NOMO-1 treated with DMSO at 0.1 percent for 48 hours (cell line): ENCODE data around the gene ERF.

Source experiments
- DNase-seq: peaks from one replicate; lab custom pipeline; 2025; ENCODE audit not compliant: unreplicated experiment; lab: John Stamatoyannopoulos, UW

The ERF gene

DNA sequence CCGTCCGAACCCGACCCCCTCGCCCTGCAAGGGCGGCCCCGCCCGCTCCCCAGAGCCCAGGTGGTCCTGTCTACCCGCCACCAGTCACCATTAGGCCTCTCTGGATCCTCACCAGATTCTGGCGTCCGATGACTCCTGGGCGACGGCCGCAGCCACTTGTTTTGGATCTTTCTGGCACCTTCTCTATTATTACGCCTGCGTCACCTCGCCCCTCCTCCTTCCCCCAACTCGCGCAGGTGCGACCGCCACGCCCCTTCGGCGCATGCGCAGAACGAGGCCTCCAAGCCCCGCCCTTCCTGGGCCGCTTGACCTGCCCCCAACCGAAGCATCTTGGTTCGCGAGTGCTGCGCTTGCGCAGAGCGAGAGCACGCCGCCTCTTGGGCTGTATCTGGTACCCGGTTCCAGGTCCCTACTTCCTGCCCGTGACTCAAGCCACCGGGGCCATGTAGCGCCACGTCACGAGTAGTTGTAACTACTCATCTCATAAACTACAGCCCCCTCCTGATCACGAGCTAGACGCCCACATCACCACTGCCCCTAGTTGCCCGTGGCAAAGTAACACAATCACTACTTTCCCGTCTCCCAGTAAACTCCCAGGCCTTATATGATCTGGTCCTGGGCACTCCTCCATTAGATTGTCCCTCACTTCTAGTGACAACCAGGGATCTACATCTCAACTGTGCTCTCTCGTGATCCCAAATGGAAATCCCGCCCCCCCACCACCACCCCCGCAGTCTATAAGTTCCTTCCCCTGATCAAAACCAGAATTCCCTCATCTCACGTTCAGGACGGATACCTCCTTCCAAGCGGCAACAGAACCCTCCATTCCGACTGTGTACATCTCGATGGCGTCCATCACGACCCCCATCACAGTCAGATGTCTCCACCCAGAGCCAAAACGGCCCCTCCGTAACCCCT lies 37.1 kb downstream of the ERF start, which contains the start of gene DEDD2:
TSS of gene DEDD2 (minus strand) at position 158 of the 918 bp plus-strand sequence. CDS start 670 bp downstream, outside the sequence.
- peak; percentile 92 for DNase-seq

DNA sequence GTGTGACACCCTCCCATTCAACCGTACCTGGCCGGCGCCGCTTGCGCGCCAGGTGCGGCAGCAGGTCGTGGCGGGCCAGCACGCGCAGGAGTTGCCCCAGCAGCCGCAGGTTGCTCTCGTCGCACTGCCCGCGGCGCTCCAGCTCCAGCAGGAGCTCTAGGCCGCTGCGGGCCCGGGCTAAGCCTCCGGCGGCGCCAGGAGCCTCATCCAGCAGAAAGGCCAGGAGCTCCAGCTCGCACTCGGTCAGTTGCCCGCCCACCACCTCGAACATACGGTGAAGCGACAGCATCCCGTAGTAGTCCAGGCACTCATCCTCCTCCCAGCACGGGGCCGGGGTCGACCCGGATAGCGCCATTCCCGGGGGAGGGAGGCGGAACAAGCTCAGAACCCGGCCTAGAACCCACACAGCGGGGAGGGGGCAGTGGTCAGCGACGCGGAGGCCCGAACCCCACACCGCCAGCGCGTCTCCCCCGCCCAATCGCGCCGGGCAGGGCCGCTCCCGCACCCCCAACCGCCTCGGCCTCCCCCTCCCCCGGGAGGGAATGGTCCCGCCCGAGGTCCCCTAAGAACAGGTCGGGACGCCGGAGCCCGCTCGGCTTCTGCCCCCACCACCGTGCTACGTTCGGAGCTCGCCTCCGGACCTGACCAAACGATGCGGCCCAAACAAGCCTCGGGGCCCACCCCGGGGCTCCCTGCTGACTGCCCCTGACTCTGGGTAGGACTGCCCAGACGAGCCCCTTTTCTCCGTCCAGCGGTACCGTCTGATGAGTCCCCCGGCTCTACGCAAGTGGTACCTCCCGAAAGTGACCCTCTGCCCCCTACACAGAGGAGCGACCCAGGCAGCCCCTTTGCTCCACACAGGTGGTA lies 38.0 kb downstream of the ERF start:
- DNase-seq = no peak

DNA sequence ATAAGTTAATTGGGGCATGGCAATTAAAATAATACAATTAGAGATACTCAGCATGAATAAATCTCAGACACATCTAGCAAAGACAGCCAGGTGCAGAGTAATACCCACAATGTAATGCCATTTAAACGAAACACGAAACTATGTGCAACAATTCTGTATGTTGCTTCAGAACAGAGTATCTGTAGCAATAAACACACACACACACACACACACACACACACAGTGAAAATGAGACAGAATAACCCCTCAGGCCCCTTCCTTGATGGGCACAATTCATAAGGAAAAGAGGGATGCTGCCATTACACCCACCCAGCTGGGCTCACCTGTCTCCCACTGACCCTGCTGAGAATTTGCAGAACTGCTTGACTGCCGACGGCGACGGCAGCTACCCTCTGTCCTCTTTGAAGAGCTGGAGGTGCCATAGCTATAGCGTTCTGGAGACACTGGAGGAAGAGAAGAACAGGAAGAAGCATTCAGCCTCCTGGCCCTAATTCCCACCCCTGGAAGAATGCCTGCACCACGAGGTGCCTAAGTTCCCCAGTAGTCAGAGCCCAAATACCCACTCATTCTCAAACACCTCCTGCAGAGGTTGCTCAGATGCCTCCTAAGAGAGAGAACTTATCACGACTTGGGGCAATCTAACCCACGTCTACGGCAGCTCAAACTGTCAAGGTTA lies 40.0 kb downstream of the ERF start:
- DNase-seq = no peak

DNA sequence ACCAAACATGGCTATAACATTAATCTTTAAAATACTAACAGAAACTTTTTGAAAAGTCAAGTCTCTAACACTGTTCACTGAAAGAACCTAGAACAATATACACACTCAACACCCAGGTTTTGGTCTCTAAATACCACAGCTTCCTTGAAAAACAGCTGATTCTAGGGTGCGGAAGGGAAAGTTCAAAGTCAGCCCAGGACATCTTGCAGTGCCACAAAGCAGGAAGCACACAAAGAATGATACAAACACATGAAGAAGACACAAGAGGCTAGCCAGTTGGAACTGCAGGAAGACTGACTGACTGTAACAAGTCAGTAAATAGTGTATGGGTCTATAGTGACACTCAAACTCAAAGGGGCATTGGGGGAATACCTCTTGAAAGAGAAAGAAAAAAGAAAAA lies 42.0 kb downstream of the ERF start:
- DNase-seq = no peak

DNA sequence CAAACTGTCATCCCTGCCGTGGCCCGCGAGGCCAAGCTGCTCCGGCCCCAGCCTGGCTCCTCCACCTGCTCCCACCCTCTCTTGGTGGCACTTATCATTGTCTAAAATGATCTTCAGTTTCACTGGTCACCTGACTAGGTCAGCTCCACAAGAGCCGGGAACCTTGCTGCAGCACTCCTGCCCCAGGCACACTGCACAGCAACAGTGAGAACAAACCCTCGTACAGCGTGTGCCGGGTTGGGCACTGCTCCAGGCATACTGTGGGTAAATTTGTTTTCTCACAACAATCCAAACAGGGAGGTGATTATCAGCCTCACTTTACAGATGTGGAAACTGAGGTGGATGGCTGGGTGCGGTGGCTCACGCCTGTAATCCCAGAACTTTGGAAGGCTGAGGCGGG lies 46.3 kb downstream of the ERF start:
- no peak for DNase-seq

DNA sequence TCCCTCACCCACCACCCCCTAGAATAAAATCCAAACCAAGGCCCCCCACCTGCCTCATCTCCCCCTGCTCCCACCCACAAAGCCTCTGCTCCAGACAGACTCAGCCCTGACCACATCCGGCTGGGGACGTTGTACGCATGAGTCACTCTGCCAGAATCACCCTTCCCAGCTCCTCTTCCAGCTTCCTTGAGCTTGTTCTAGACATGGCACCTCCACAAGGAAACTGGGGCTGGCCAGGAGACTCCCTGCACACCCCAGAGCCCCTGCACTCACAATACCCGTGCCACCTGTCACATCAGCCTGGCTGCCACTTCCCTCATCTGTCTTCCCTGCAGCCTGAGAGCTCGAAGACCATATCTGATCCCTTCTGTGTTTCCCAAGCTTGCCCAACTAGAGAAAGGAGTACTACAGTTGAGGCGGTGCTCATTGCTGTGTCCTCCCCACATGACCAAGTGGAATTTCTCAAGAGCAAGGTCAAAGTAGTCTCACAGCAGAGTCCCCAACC lies 47.1 kb downstream of the ERF start:
- DNase-seq = peak; percentile 10

DNA sequence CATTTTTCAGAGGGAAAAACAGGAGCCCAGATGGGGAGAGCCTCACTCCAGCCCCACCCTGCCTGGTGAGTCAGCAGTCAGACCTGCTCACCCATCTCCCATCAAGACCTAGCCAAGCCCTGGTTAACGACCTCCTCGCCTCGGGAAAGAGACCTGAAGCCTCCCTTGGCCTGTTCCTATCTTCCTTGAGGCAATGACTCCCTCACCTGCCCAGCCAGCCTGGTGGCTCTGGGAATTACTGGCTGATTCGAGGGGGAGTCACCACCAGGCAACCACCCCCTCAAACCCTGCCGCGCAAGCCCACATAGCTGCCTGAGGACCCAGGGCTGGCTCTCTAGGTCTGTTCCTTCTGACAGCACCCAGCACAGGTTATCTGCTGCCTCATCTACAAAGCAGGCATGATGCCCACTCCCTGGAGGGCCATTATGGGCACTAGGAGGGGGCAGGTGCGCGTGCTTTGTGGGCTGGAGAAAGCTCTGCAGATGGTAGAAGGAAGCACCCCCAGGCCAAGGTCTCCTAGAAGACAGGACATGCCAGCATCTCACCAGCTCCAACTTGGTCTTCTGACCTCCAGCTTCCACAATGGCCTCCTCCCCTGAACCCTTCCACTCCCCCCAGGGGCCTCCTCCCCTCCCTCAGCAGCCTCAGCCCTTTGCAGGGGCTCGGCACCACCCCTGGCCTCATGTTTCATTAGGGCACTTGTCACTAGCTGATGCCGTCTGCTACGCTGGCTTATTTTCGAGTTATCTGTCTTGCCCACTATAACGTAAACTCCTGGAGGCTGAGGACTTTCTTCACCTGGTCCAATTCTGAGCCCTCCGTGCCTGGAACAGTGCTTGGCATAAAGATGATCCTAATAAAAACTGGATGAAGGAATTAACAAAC lies 47.8 kb downstream of the ERF start:
- no peak for DNase-seq

DNA sequence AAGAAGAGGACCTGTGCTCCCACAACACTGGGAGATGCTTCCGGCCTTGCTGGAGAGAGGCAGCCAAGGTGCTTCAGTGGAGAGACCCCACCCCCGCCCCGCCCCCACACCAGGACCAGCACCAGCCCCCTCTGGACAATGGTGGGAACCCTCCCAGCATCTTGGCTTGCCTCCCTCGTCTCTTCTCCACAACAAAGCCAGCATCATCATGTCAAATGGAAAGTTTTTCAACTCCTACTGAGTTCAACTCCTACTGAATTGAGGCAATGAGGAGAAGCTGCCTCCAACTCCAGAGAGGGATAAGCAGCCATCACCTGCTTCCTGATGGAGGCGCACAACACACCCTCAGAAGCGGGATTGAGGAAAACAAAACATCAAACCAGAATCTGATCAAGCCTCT lies 50.3 kb downstream of the ERF start:
- no peak for DNase-seq

DNA sequence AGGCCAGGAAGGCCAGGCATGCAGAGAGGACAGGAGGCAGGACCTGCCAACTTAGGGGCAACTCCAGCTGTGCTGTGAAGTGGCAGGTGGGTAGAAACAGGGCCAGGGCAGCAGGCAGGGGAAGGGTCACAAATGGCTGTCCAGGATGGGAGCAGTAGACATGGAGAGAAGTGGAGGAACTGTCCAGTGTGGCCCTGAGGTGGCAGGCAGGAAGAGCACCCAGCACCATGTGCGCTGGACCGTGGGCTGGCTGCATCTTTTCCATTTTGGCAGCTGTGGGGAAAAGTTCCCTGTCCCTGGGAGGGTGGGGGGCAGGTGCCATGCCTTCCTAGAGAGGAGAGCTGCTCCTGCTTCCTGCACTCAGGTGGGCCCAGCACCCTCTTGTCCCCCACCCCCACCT lies 51.2 kb downstream of the ERF start:
- no peak for DNase-seq

DNA sequence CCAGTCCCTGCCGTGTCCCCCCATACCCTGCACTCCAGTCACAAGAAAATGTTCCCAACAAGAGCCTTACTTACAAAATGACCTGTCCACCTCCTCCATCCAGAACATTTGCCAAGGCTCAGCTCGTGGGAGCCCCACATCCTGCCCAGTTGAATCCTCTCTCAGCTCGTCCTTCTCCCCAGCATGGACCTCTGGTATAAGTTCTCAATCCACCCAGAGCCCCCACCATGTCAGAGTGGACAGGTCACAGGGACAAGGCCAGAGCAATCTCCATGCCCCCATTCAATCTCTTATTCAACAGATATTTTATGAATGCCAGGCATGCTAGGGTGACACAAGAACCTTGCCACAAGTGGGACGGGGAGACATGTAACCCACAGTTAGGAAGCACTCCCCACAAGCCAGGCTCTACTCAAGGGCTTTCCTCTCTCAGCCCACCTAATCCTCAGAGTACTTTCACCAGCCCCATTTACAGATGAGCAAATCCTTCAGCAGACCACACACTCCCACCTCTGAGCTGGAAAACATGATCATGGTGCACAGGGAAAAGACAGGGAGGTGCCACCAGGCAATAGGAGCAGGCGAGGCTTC lies 52.5 kb downstream of the ERF start:
- no peak for DNase-seq

DNA sequence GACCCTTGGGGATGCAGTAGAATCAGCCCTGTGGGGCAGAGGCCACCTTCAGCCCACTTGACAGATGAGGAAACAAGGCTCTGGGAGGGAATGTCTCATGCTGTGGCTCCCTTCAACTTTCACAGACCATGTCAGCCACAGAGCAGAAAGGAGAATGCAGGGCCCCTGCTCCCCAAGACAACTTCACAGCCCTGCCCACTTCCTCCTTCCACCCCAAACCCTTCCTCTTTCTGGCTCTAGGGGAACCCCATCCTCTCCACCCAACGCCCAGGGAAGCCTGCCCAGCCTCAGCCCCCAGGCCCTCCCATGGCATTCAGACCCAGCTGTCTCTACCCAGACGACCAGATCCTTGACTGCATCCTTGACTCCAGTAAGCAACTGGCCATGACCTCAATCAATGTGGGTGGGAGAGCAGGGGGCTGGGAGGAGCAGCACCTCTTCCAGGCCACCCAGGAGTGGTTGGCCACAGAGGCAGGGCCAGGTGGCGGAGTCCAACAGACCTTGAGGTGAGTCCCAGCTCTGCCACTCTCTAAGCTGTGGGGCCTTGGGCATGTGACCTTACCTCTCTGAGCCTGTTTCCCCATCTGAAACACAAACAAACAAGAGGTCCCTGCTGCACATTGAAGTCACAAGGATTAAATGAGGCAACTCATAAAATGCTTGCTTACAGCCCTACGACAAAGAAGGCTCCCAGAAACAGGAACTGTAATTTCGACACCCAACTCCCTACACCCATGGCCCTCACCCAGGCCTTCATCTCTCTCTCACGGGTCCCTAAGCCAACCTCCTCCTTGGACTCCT lies 53.2 kb downstream of the ERF start:
- DNase-seq = peak; percentile 92

DNA sequence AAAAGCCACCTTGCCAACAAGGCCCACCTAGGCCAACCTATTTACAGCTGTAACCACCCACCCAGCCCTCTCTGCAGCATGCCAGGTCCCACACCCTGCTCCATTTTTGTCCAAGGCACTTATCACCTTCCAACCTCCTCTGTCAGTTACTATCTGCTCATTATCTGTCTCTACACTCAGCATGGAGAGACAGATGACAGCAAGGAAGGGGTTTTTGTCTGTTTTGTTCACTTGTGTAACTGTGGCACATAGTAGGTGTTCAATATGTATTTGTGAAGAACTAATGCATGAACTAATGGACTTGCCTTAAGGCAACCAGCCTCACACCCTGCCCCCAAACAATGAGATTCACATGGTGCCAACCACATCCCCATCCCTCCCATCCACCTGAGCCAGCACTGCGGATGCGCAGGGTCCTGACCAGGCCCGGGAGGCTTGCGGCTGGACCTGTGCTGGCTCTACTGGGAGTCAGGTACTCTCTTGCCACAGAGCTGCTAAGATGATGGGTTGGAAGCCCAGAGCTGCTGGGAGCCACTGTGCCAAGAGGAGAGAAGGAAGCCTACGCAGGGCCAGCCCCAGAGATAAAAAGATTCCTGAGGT lies 54.7 kb downstream of the ERF start:
- no peak for DNase-seq

DNA sequence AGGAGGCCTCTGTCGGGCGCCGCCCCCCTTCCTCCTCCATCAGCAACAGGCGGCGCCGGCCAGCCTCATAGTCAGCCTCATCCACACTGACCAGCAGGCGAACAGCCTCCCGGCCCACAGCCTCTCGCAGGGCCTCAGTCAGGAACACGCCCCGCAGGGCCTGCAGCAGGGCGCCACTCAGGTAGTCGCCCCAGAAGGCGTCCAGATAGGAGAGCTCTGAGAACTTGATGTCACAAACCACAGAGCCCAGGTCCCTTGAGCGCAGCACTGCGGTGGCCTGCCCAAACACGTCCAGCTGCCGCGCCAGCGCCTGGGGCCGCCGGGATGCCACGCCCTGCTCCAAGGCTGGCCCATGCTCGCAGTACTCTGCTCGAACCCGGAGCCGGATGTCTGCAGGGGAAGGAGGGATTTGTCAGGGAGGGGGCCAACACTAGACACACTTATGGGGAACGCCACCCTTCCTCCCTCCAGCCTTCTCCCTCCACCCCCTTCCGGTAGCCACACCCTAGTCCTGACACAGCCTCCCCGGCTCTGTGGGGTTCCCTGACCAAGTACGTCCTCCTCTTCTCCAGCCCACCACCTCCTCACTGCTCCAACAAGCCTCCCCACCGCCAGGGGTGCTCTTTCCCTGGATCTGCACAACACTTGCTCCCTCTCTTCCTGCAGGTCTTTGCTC lies 55.4 kb downstream of the ERF start:
- DNase-seq = peak; percentile 96

DNA sequence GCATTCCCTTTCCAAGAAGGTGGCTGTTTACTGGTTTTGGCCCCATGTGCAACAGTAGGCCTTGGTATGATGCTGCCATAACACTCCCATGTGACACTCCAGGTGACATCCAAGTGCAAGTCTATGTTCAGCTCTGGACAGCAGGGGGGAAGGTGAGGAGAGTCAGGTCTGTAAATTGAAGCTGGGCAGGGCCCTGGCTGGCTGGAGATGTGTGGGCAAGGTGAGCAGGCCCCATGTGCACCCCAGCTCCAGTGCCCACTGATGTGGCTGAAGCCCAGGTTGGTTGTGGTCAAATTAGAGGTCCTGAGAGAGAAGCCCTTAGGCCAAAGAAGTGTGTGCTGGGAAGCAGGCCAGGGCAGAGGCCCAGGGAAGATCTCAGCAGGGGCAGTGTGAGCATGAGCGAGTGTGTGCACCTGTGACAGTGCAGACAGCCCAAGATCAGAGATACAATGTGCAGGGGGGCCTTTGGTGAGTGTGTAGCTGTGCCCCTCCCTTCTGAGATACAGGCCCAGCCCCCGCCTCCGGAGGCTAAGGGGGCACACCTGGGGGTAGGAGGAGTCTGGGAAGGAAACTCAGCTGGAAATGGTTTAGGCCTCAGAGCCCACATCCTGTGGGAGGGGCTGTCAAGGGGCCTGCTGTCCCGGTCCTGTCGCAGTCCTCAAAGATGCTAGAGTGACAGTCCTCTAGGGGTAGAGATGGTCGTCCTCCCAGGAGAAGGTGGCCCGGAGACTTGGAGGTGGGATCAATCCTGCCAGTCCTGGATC lies 56.1 kb downstream of the ERF start:
- peak; percentile 64 for DNase-seq
